ENCODE measurements around the gene ADRA2C. TPM values are rescaled to one million over a fixed set of nuclear protein-coding genes. Genes with fewer than 3 reads are reported as not detected.

The ADRA2C gene
- total RNA-seq, 1 experiment from 2014 or later: 8.6 TPM

- Histone ChIP-seq H3K79me1 (ENCODE audit: insufficient read depth, low read depth, low read length, poor library complexity, severe bottlenecking) (no peaks in the 10 kb centered on the region), H2BK15ac (ENCODE audit: low read depth, low read length) (no peak overlapping the region), H2AK5ac (ENCODE audit: insufficient read length, low read length) (no peak overlapping the region), H3K4ac (ENCODE audit: low read depth, low read length) (no peak overlapping the region), H3K27ac (ENCODE audit: insufficient read length, low read depth, low read length) (no peak overlapping the region), H2BK5ac (ENCODE audit: insufficient read length, low read length) (no peak overlapping the region), H3K18ac (ENCODE audit: insufficient read length, low read depth, low read length) (no peak overlapping the region), H4K20me1 (ENCODE audit: control insufficient read depth, insufficient read depth, insufficient read length) (peaks cover 2% of the 10 kb centered on the region), H3T11ph (ENCODE audit: low read length) (no peak overlapping the region), H3K27me3 (ENCODE audit: insufficient read depth, low read length) (no peaks in the 10 kb centered on the region), H3K9ac (ENCODE audit: extremely low read depth, insufficient read length, low read length) (no peak overlapping the region), H2BK12ac (ENCODE audit: insufficient read length, low read depth, low read length) (no peak overlapping the region), H3K23me2 (ENCODE audit: insufficient read length, low read depth, low read length, poor library complexity, severe bottlenecking) (no peaks in the 10 kb centered on the region), H3K4me2 (ENCODE audit: insufficient read depth, insufficient read length, low read length) (no peak overlapping the region), H4K5ac (ENCODE audit: insufficient read length, low read depth, low read length) (no peak overlapping the region), H3K23ac (ENCODE audit: insufficient read length, low read depth, low read length) (no peak overlapping the region), H2AFZ (ENCODE audit: low read length) (no peak overlapping the region), H3K9me3 (ENCODE audit: control insufficient read depth, low read depth, low read length) (no peaks in the 10 kb centered on the region), H3K4me1 (ENCODE audit: insufficient read depth, low read length) (no peaks in the 10 kb centered on the region; the same call in 1 of the 2 replicates), H3K79me2 (ENCODE audit: insufficient read depth, low read length) (no peaks in the 10 kb centered on the region), H2BK120ac (ENCODE audit: low read depth, low read length, poor library complexity, severe bottlenecking) (no peak overlapping the region), H4K8ac (replicated peaks; ENCODE audit: insufficient read length, low read depth, low read length) (no peak overlapping the region), H2BK20ac (ENCODE audit: low read depth, low read length, poor library complexity, severe bottlenecking) (no peak overlapping the region), H4K91ac (ENCODE audit: insufficient read length, low read depth, low read length) (no peak overlapping the region), H3K14ac (ENCODE audit: insufficient read depth, low read length) (no peak overlapping the region), H3K56ac (ENCODE audit: insufficient read length, low read depth, low read length) (no peak overlapping the region)
- Mint-ChIP-seq H3K4me3 (no peak overlapping the region), H3K27ac (no peak overlapping the region), H3K9me3 (peaks cover 0 to 8% of the 10 kb centered on the region in 2 experiments; a peak in 1 of 5 replicates), H3K27me3 (ENCODE audit: low read depth) (peaks cover 16% of the 10 kb centered on the region), H3K36me3 (ENCODE audit: insufficient read depth in 1 of 3, low read depth in 3 of 3) (no peaks in the 10 kb centered on the region), H3K4me1 (peaks cover 0 to 16% of the 10 kb centered on the region in 2 experiments; a peak in 3 of 4 replicates)
- no CpG with 5 or more reads among the region's 5 CpGs for WGBS (ENCODE audit: extremely low coverage, insufficient read length, low lambda C conversion rate)
- no peak for DNase-seq
- TF ChIP-seq CTCF (conservative IDR thresholded peaks at IDR 0.05): no peak
These were observed 10.8 kb downstream of the ADRA2C start for GRCh38 chr4:3777033-3777390.

Data from H9 (cell line).